Lower leg skin (tissue), 4 donors: ENCODE results near the gene MFNG. TPM values are rescaled to one million over a fixed set of nuclear protein-coding genes. Genes with fewer than 3 reads are reported as not detected.

ENCODE experiments used
- DNase-seq, 2 donors: peaks; one replicate each; pipeline ENCODE4 v3.0.0-alpha.2; 2019; ENCODE audit warnings: low spot score in 2 of 2
- H3K4me3 ChIP-seq: fragments of 200-600 bp; sonication (generic); 2 replicates; pipeline ENCODE4 v1.5.1; 2017; ENCODE audit warnings: mild to moderate bottlenecking, low read depth; ENCODE audit not compliant: poor library complexity, severe bottlenecking
- POLR2A ChIP-seq, 2 donors: fragments of 450-650 bp; IDR thresholded peaks; one replicate each; pipeline ENCODE4 v1.6.1; 2016 to 2017; ENCODE audit warnings: antibody characterized with exemption in 2 of 2, mild to moderate bottlenecking in 1 of 2, moderate library complexity in 1 of 2
- WGBS, 2 donors: methylation state at CpG; one replicate each; pipeline ENCODE4 v1.1.5; 2018; 5-methylcytosine and 5-hydroxymethylcytosine counted together
- intact Hi-C: fragments of 100-400 bp; cut with DNase I; formaldehyde crosslinking; loops from one replicate; pipeline ENCODE4 v1.15.0; 2023; ENCODE audit warnings: low total_unique reads
- total RNA-seq, 4 donors: library from RNA; depleted of rRNA; stranded (reverse); fragments of >200 nt; gene quantifications; one replicate each; pipeline ENCODE4 v1.1.0, GENCODE V29; 2016
- TF ChIP-seq, protein P1 (sequence below), 3 donors: fragments of 450-650 bp; IDR thresholded peaks; one replicate each; pipeline ENCODE4 v1.5.1; 2016; ENCODE audit warnings: antibody characterized with exemption in 3 of 3, mild to moderate bottlenecking in 3 of 3, moderate library complexity in 2 of 3

The MFNG gene
- total RNA-seq, 4 donors from 2014 or later: 5.7 to 13.0 (median 6.3) TPM

DNA sequence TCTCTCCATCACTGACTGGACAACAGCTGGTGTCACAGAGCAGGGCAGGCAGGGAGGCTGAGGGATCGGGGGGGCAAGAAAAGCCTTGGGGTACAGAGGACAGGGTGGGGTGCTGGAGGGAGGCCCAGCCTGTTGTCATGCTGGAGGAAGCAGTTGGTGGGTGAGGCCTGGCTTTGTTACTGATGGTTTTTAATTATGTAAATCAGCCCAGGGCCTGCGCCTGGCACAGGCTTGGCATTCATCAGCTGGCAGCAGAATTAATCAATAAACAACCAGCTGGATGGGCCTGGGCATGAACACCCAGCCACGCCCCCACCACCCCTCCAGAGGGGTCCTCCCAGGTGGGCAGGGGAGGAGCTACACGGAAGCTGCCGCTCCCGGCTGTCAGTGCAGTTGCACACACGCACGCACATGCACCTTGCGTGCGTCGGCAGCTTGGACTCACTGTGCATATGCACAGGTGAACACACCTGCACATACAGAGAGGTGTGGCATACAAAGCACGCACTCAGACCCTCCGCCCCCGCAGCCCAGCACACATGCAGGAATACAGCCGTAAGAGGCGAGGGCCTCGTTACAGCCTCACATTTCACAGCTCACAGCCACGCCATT, 37.6 kb downstream of the MFNG start:
- TF ChIP-seq, protein P1, sequence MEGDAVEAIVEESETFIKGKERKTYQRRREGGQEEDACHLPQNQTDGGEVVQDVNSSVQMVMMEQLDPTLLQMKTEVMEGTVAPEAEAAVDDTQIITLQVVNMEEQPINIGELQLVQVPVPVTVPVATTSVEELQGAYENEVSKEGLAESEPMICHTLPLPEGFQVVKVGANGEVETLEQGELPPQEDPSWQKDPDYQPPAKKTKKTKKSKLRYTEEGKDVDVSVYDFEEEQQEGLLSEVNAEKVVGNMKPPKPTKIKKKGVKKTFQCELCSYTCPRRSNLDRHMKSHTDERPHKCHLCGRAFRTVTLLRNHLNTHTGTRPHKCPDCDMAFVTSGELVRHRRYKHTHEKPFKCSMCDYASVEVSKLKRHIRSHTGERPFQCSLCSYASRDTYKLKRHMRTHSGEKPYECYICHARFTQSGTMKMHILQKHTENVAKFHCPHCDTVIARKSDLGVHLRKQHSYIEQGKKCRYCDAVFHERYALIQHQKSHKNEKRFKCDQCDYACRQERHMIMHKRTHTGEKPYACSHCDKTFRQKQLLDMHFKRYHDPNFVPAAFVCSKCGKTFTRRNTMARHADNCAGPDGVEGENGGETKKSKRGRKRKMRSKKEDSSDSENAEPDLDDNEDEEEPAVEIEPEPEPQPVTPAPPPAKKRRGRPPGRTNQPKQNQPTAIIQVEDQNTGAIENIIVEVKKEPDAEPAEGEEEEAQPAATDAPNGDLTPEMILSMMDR (IDR thresholded peaks at IDR 0.05): no peak
- no peak for TF ChIP-seq POLR2A (IDR thresholded peaks at IDR 0.05)
- intact Hi-C loops: no loop called here
- 48 to 52% methylated on average over 16 to 18 of the region's 18 CpGs for WGBS, 2 donors
- no peak overlapping the region for H3K4me3 ChIP-seq
- no peak for DNase-seq

DNA sequence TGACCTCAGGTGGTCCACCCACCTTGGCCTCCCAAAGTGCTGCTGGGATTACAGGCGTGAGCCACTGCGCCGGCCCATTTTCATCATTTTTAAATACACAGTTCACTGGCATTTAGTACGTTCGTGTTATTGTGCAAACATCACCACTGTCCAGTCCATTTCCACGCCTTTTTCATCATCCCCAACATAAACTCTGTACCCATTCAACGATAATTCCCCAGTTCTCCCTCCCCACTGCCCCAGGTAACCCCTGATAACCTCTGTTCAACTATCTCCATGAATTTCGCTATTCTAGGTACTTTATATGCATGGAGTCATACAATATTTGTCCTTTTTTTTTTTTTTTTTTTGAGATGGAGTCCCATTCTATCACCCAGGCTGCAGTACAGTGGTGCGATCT, 40.7 kb downstream of the MFNG start:
- no peak for DNase-seq
- no peak overlapping the region for H3K4me3 ChIP-seq
- intact Hi-C loops: no loop called here
- no peak for TF ChIP-seq POLR2A (IDR thresholded peaks at IDR 0.05)
- TF ChIP-seq, protein P1 (IDR thresholded peaks at IDR 0.05): no peak
- WGBS, 2 donors: 90 to 91% methylated on average over 9 of the region's 9 CpGs

DNA sequence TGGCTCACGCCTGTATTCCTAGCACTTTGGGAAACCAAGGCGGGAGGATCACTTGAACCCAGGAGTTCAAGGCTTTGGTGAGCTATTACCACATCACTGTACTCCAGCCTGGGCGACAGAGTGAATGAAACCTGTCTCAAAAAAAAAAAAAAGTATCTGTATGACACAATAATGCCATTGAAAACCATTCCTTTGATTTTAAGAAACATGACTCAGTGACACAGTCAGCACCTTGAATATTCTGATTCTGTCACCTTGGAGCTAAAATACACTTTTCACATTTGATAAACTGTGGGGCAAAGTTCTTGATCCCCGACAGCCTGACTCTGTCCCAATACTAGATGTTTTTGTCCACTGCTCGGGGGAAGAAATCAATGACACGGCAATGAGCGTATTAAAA, 42.2 kb downstream of the MFNG start:
- TF ChIP-seq POLR2A (IDR thresholded peaks at IDR 0.05): no peak
- TF ChIP-seq, protein P1 (IDR thresholded peaks at IDR 0.05): no peak
- intact Hi-C loops: no loop called here
- no peak overlapping the region for H3K4me3 ChIP-seq
- no peak for DNase-seq
- WGBS, 2 donors: 74 to 84% methylated on average over 7 of the region's 7 CpGs

DNA sequence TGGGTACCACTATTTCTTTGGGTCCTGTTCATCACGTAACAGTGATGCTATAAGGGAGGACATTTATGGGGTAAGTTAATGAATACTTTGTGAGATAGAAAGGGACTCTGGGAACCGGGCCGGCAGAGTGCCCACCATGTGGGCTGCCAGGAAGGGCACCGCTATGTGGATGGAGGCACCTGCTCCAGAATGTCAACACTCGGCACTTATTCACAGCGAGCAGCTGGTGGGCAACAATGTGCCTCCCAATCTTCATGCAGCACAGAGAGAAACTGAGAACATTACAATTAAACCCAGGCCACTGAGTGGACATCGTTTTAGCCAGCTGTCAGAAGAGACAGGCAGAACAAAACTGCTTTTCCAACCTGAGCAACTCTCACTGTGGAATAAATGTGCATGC, 43.1 kb downstream of the MFNG start:
- WGBS, 2 donors: 89 to 90% methylated on average over 7 of the region's 7 CpGs
- H3K4me3 ChIP-seq: no peak overlapping the region
- intact Hi-C loops: no loop called here
- TF ChIP-seq, protein P1 (IDR thresholded peaks at IDR 0.05): no peak
- TF ChIP-seq POLR2A (IDR thresholded peaks at IDR 0.05): no peak
- DNase-seq: no peak

DNA sequence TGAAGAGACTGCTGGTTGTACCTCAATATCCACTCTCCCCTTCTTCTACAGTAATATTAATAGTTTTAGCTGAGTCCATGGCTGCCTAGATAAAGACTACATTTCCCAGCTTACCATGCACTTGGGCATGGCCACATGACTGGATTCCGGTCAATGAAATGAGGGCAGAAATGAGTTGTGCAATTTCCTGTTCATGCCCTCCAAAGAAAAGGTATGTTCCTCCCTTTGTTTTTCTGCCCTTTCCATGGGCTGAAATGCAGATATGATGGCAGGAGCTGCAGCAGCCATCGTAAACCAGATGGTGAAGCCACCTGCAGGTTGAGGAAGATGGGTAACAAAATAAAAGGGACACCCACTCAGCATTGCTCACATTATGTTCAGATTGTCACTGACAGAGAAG, 43.6 kb downstream of the MFNG start:
- H3K4me3 ChIP-seq: no peak overlapping the region
- TF ChIP-seq, protein P1 (IDR thresholded peaks at IDR 0.05): no peak
- TF ChIP-seq POLR2A (IDR thresholded peaks at IDR 0.05): no peak
- intact Hi-C loops: no loop called here
- 70 to 78% methylated on average over 2 of the region's 2 CpGs for WGBS, 2 donors
- no peak for DNase-seq

DNA sequence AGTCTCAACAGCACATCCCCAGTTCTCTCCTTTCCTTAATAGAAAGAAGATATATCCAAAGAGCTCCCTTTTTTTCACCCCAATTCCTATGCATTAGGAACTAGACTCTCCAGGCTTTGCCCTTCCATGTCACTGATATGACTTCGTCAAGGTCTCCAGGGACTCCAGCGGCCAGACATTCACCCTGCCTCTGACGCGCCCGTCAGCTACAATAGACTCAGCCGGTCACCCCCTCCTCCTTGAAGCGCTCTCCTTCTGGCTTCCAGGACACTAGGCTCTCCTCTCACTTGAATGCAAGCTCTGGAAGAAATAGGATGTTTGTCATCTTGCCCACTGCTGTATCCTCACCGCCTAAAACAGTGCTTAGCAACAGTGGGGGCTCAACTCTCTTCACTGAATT, 44.0 kb downstream of the MFNG start:
- intact Hi-C loops: no loop called here
- no peak for DNase-seq
- 74 to 75% methylated on average over 8 of the region's 8 CpGs for WGBS, 2 donors
- no peak overlapping the region for H3K4me3 ChIP-seq
- TF ChIP-seq, protein P1 (IDR thresholded peaks at IDR 0.05): no peak
- no peak for TF ChIP-seq POLR2A (IDR thresholded peaks at IDR 0.05)
